Fibroblast of lung (primary cell): Measurements from ENCODE around the gene MOXD1.

Source experiments
- EZH2 ChIP-seq: IDR thresholded peaks from 2 replicates; pipeline ENCODE4 v1.5.1; 2012; ENCODE audit warnings: low read length, control low read depth, mild to moderate bottlenecking; ENCODE audit errors: missing control alignments
- TF ChIP-seq, protein P1 (sequence below), 2 donors: IDR thresholded peaks in 1 of 2; conservative IDR thresholded peaks in 1 of 2; 1 replicate in 1 of 2; 2 replicates in 1 of 2; pipeline ENCODE4 v1.5.1; 2011 to 2012; ENCODE audit warnings: low read length in 2 of 2, control low read depth in 1 of 2, inconsistent platforms in 1 of 2, low read depth in 1 of 2, mild to moderate bottlenecking in 1 of 2

DNA sequence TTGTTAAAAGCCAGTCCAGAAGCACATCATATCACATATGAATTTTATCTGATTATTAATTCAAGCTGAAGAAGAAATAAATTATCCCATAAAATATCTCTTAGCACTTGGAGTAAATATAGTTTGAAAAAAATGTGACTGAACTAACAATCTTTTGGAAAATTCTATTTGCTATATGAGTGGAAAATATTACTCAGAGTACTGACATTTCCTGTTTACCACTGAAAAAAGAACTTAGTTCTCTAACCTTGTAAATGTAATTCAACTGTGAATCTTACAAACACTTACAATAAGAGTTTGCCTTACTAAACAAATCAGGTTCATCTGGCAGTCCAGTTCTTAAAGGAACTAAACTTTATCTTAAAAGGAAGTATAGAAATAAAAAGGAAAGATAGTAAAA lies 44.2 kb downstream of the MOXD1 start:
- TF ChIP-seq, protein P1, sequence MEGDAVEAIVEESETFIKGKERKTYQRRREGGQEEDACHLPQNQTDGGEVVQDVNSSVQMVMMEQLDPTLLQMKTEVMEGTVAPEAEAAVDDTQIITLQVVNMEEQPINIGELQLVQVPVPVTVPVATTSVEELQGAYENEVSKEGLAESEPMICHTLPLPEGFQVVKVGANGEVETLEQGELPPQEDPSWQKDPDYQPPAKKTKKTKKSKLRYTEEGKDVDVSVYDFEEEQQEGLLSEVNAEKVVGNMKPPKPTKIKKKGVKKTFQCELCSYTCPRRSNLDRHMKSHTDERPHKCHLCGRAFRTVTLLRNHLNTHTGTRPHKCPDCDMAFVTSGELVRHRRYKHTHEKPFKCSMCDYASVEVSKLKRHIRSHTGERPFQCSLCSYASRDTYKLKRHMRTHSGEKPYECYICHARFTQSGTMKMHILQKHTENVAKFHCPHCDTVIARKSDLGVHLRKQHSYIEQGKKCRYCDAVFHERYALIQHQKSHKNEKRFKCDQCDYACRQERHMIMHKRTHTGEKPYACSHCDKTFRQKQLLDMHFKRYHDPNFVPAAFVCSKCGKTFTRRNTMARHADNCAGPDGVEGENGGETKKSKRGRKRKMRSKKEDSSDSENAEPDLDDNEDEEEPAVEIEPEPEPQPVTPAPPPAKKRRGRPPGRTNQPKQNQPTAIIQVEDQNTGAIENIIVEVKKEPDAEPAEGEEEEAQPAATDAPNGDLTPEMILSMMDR (conservative IDR thresholded peaks at IDR 0.05 in 1 of 2, IDR thresholded peaks at IDR 0.05 in 1 of 2; ENCODE audit: low read depth in 1 of 2, low read length in 2 of 2) = no peak
- TF ChIP-seq EZH2 = no peak
